ENCODE measurements around the gene RPS6KA2.
A peak's percentile ranks its signal among the peaks of the same experiment; 100 is the strongest.

RPS6KA2 gene

DNA sequence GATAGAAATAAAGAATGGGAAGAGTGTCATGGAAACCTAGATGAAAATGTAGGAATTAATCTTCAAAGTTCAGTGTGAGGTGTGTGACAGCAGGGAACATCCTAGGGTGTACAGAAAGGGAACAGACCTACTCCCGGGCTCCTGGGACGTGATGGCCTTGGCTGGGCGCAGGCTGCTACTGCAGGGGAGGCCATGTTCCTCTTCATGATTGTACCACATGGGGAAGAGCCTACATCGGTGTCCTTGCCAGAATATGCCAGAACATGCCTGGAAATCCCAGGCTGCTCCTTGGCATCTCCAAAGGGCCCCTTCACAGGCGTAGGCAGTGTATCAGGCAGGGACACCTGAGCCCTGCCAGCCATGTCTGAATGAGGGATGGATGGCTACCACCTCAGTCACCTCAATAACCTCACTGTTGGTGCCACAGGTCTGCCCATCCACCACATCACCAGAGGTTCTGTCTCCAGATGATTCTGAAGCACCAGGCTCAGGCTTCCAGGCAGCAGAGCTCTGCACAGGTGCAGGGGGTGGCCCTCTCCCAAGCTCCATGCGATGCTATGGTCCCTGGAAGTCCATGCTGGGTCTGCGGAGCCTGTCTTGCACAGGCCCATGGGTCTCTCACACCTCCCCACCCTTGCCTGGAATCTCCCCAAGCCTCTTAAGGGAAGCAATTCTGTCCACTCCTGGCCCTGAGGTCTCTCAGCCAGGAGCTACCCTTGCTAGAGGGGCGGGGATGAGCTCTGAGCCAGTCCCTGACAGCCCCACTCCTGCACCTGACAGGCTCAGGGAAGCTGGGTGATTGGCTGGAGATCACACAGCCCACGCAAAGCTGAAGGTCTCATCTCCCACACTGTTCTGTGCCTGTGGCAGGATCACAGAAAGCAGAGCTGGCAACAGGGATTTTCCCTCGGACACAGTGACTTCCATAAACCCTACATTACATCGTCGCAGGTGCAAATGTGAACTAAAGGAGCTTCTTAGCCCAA is 60.7 kb downstream of the RPS6KA2 start:
- DNase-seq = no peak
- Histone ChIP-seq H3K36me3 (replicated peaks) (no peaks in the 10 kb centered on the region), H3K4me3 (ENCODE audit: low read depth, low read length) (no peak overlapping the region), H3K27ac (peak overlapping the region; percentile 42), H3K27me3 (replicated peaks) (no peaks in the 10 kb centered on the region)
- TF ChIP-seq, protein P1, sequence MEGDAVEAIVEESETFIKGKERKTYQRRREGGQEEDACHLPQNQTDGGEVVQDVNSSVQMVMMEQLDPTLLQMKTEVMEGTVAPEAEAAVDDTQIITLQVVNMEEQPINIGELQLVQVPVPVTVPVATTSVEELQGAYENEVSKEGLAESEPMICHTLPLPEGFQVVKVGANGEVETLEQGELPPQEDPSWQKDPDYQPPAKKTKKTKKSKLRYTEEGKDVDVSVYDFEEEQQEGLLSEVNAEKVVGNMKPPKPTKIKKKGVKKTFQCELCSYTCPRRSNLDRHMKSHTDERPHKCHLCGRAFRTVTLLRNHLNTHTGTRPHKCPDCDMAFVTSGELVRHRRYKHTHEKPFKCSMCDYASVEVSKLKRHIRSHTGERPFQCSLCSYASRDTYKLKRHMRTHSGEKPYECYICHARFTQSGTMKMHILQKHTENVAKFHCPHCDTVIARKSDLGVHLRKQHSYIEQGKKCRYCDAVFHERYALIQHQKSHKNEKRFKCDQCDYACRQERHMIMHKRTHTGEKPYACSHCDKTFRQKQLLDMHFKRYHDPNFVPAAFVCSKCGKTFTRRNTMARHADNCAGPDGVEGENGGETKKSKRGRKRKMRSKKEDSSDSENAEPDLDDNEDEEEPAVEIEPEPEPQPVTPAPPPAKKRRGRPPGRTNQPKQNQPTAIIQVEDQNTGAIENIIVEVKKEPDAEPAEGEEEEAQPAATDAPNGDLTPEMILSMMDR (IDR thresholded peaks at IDR 0.05; ENCODE audit: low read depth, low read length, missing control alignments) = no peak
- in situ Hi-C loops (cut with HindIII; ENCODE audit: low pct_ligation_motif_present, low sequenced_read_pairs) = no loop called here

GRCh38 chr6:166565084-166565967 is 61.7 kb downstream of the RPS6KA2 start:
- Histone ChIP-seq H3K4me3 (ENCODE audit: low read depth, low read length) (no peak overlapping the region), H3K27me3 (replicated peaks) (no peaks in the 10 kb centered on the region), H3K36me3 (replicated peaks) (no peaks in the 10 kb centered on the region), H3K27ac (no peak overlapping the region)
- no peak for DNase-seq
- TF ChIP-seq, protein P1 (IDR thresholded peaks at IDR 0.05; ENCODE audit: low read depth, low read length, missing control alignments) = no peak
- in situ Hi-C loops (cut with HindIII; ENCODE audit: low pct_ligation_motif_present, low sequenced_read_pairs) = no loop called here

GRCh38 chr6:166563805-166564204 is 63.2 kb downstream of the RPS6KA2 start:
- TF ChIP-seq, protein P1 (IDR thresholded peaks at IDR 0.05; ENCODE audit: low read depth, low read length, missing control alignments) = no peak
- Histone ChIP-seq H3K36me3 (replicated peaks) (no peaks in the 10 kb centered on the region), H3K27me3 (replicated peaks) (no peaks in the 10 kb centered on the region), H3K27ac (no peak overlapping the region), H3K4me3 (ENCODE audit: low read depth, low read length) (no peak overlapping the region)
- in situ Hi-C loops (cut with HindIII; ENCODE audit: low pct_ligation_motif_present, low sequenced_read_pairs) = no loop called here
- DNase-seq = no peak

DNA sequence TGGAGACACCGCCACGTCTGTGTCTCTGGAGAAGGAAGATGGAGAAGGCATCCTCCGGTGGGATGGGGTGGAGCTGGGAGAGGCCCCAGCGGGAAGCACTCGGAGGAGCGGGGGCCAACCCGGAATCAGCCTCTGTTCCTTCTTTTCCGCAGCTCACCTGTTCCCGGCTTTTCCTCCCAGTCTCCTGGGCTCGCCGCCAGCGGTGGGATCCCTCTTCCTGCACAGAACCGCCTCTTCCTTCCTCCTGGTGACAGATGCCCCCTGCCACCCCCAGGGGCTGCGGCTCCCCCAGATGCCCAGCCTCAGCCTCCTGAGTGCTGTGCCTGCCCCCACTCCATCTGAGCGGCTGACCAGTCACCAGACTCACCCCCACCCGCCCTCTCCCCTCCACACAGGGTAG is 63.9 kb downstream of the RPS6KA2 start:
- Histone ChIP-seq H3K4me3 (ENCODE audit: low read depth, low read length) (no peak overlapping the region), H3K27me3 (replicated peaks) (no peaks in the 10 kb centered on the region), H3K27ac (no peak overlapping the region), H3K36me3 (replicated peaks) (no peaks in the 10 kb centered on the region)
- no peak for DNase-seq
- TF ChIP-seq, protein P1 (IDR thresholded peaks at IDR 0.05; ENCODE audit: low read depth, low read length, missing control alignments) = no peak
- in situ Hi-C loops (cut with HindIII; ENCODE audit: low pct_ligation_motif_present, low sequenced_read_pairs) = no loop called here

- Histone ChIP-seq H3K4me3 (ENCODE audit: low read depth, low read length) (no peak overlapping the region), H3K27ac (no peak overlapping the region), H3K27me3 (replicated peaks) (no peaks in the 10 kb centered on the region), H3K36me3 (replicated peaks) (no peaks in the 10 kb centered on the region)
- no peak for DNase-seq
- TF ChIP-seq, protein P1 (IDR thresholded peaks at IDR 0.05; ENCODE audit: low read depth, low read length, missing control alignments) = no peak
- in situ Hi-C loops (cut with HindIII; ENCODE audit: low pct_ligation_motif_present, low sequenced_read_pairs) = no loop called here
Observed at GRCh38 chr6:166562726-166563125, 64.3 kb downstream of the RPS6KA2 start.

Measured in brain microvascular endothelial cell (primary cell).